RWPE2 (cell line): ENCODE results near the gene CLSTN2.

Source experiments
- ATAC-seq: fragments of 200-7000 bp; cut with Tn5 transposase; 3 replicates; pipeline ENCODE4 v1.9.1; 2021; ENCODE audit warnings: low read depth
- DNase-seq: peaks from one replicate; pipeline ENCODE4 v3.0.0-alpha.2; 2020; ENCODE audit warnings: low spot score
- H3K27ac ChIP-seq: fragments of 450-650 bp; 2 replicates; pipeline ENCODE4 v1.5.1; 2017; ENCODE audit warnings: mild to moderate bottlenecking; ENCODE audit not compliant: poor library complexity, severe bottlenecking
- H3K27me3 ChIP-seq: fragments of 250-450 bp; sonication (Bioruptor Pico); 2 replicates; pipeline ENCODE4 v1.5.1; 2021; ENCODE audit warnings: mild to moderate bottlenecking, moderate library complexity; ENCODE audit not compliant: insufficient read depth, poor library complexity, severe bottlenecking
- H3K36me3 ChIP-seq: fragments of 250-450 bp; sonication (Bioruptor Pico); 2 replicates; pipeline ENCODE4 v1.5.1; 2020; ENCODE audit warnings: low read depth, mild to moderate bottlenecking, moderate library complexity
- H3K4me1 ChIP-seq: fragments of 250-450 bp; sonication (Bioruptor Pico); 2 replicates; pipeline ENCODE4 v1.5.1; 2021; ENCODE audit warnings: mild to moderate bottlenecking, moderate library complexity; ENCODE audit not compliant: insufficient read depth, poor library complexity, severe bottlenecking
- H3K4me3 ChIP-seq: fragments of 250-450 bp; sonication (Bioruptor Pico); 2 replicates; pipeline ENCODE4 v1.5.1; 2021; ENCODE audit warnings: mild to moderate bottlenecking, moderate library complexity; ENCODE audit not compliant: severe bottlenecking
- H3K9me3 ChIP-seq: fragments of 250-450 bp; sonication (Bioruptor Pico); 2 replicates; pipeline ENCODE4 v1.5.1; 2021; ENCODE audit warnings: mild to moderate bottlenecking, moderate library complexity; ENCODE audit not compliant: severe bottlenecking
- TF ChIP-seq, protein P1 (sequence below): fragments of 450-650 bp; IDR thresholded peaks from one replicate; pipeline ENCODE4 v1.5.1; 2017; ENCODE audit warnings: mild to moderate bottlenecking, moderate library complexity; ENCODE audit not compliant: poor library complexity, severe bottlenecking

The CLSTN2 gene

DNA sequence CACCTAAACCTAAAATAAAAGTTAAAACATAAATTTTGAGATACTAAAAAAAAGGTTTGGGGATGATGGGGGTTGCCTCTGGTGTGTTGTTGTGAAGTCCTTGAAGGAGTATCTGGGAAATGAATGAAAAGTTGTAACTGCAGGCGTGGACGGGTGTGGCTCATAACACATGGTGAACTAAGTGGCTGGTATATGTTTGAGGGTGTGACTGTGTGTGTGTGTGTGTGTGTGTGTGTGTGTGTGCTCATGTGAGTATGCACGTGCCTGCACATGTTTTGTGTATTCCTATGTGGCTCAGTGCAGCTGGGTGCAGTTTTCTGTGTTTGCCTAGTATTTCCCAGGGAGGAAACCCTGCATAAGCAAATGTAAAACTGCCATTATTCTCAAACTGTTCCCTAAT, 513.0 kb downstream of the CLSTN2 start:
- no peak for ATAC-seq
- no peaks in the 10 kb centered on the region for H3K36me3 ChIP-seq
- H3K27me3 ChIP-seq = no peaks in the 10 kb centered on the region
- no peaks in the 10 kb centered on the region for H3K4me1 ChIP-seq
- no peak overlapping the region for H3K4me3 ChIP-seq
- H3K9me3 ChIP-seq = no peaks in the 10 kb centered on the region
- TF ChIP-seq, protein P1, sequence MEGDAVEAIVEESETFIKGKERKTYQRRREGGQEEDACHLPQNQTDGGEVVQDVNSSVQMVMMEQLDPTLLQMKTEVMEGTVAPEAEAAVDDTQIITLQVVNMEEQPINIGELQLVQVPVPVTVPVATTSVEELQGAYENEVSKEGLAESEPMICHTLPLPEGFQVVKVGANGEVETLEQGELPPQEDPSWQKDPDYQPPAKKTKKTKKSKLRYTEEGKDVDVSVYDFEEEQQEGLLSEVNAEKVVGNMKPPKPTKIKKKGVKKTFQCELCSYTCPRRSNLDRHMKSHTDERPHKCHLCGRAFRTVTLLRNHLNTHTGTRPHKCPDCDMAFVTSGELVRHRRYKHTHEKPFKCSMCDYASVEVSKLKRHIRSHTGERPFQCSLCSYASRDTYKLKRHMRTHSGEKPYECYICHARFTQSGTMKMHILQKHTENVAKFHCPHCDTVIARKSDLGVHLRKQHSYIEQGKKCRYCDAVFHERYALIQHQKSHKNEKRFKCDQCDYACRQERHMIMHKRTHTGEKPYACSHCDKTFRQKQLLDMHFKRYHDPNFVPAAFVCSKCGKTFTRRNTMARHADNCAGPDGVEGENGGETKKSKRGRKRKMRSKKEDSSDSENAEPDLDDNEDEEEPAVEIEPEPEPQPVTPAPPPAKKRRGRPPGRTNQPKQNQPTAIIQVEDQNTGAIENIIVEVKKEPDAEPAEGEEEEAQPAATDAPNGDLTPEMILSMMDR = no peak
- no peak for DNase-seq
- no peak overlapping the region for H3K27ac ChIP-seq

DNA sequence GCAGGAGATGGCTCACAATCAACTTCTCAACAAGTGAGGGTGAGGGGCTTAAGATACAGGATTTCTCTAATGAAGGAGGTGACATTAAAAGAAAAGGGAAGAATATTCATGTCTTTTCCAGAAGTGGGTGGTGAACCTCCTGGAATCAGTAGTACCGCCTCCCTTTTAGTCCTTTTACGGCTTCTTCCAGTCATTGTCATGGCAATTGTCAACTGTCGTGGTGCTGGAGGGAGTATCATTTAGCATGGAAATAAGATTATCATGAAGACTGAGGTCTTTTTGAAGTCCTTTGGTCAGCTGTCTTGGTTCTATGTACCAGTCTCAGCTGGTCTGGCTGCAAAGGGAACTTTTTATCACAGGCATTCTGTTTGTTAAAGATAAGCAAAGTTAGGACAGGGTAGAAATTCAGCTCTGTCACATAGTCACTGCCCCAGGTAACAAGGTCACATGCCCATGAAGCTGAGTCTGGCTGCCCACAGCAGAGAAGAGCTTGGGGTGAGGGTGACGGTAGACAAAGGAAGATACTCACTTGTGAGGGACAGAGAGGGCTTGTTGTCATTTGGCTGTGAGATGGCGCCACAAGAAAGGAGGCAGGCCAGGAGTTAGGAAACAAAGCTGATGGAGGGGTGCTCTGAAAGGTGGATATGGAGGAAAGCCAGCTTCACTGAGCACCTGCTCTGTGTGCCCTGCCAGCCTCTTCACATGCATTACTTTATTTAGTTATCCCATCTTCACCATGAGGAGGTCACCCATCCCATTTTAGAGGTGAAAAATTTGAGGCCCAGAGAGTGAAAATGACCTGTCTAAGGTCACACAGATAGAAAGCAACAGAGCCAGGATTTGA, 514.6 kb downstream of the CLSTN2 start:
- H3K27me3 ChIP-seq = no peaks in the 10 kb centered on the region
- no peaks in the 10 kb centered on the region for H3K4me1 ChIP-seq
- no peaks in the 10 kb centered on the region for H3K9me3 ChIP-seq
- TF ChIP-seq, protein P1 = no peak
- DNase-seq (no peak), ATAC-seq (no peak)
- H3K4me3 ChIP-seq = no peak overlapping the region
- no peaks in the 10 kb centered on the region for H3K36me3 ChIP-seq
- no peak overlapping the region for H3K27ac ChIP-seq

- ATAC-seq = no peak
Observed at GRCh38 chr3:140453750-140454149, 518.8 kb downstream of the CLSTN2 start.

DNA sequence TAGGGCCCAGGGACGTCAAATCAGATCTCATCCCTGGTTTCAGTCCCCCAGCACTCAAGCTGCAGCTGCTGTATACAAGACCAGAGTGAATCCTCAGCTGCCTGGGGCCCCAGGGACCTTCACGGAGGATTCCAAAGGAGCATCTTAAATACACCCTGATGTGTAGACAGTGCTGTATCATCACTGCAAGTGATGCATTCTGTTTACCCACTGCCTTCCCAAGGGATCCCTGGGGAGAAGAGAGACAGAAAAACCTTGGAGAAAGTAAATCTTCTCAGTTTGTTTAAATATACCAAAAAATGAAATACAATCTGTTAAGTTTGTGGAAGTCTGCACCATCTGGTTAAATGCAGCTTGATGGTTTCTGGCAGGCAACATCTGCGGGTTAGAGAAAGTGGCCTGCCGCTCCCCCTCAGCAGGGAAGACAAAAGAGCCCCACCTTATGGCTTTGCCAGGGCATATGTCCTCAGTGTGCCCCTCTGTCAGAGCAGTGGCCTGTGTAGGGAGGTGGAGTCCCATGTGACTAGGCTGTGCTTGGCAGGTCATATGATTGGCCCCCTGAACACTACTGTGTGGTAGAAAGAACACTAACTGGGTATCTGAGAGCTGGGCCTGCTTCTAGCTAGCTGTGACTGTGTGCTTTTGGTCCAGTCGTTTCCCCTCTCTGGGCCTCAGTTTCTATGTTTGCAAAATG, 520.7 kb downstream of the CLSTN2 start:
- Histone ChIP-seq H3K9me3 (no peaks in the 10 kb centered on the region), H3K27ac (no peak overlapping the region), H3K4me1 (no peaks in the 10 kb centered on the region), H3K36me3 (no peaks in the 10 kb centered on the region), H3K4me3 (no peak overlapping the region), H3K27me3 (no peaks in the 10 kb centered on the region)
- no peak for DNase-seq
- TF ChIP-seq, protein P1 = no peak
- ATAC-seq = no peak

More at GRCh38 chr3:140453750-140454149, 518.8 kb downstream of the CLSTN2 start:
- no peak overlapping the region for H3K4me3 ChIP-seq
- no peaks in the 10 kb centered on the region for H3K36me3 ChIP-seq
- TF ChIP-seq, protein P1 = no peak
- H3K4me1 ChIP-seq = no peaks in the 10 kb centered on the region
- no peak overlapping the region for H3K27ac ChIP-seq
- no peak for DNase-seq
- no peaks in the 10 kb centered on the region for H3K9me3 ChIP-seq
- no peaks in the 10 kb centered on the region for H3K27me3 ChIP-seq
